Measurements from ENCODE around the gene SEMA4B.

- TF ChIP-seq NR2C2 (IDR thresholded peaks at IDR 0.05; ENCODE audit: borderline replicate concordance, control insufficient read depth, insufficient read length, low read depth): no peak
- TF ChIP-seq CTCF (IDR thresholded peaks at IDR 0.05 in 2 of 3, conservative IDR thresholded peaks at IDR 0.05 in 1 of 3; ENCODE audit: control insufficient read depth in 2 of 3, extremely low read depth in 1 of 3, insufficient read depth in 1 of 3, low read depth in 3 of 3, low read length in 3 of 3): no peak
- no peak for TF ChIP-seq TCF7 (IDR thresholded peaks at IDR 0.05; ENCODE audit: borderline replicate concordance)
- TF ChIP-seq POLR2A (IDR thresholded peaks at IDR 0.05; ENCODE audit: low read depth, low read length): no peak
- TF ChIP-seq POLR2AphosphoS5 (IDR thresholded peaks at IDR 0.05; ENCODE audit: low read length): no peak
- no peak for TF ChIP-seq EZH2 (IDR thresholded peaks at IDR 0.05; ENCODE audit: borderline replicate concordance, control insufficient read depth, low read depth, low read length)
- no peak for TF ChIP-seq ELK1 (IDR thresholded peaks at IDR 0.05; ENCODE audit: low read depth, low read length)
- TF ChIP-seq CEBPZ (IDR thresholded peaks at IDR 0.05; ENCODE audit: low read depth, low read length): no peak
Measured at GRCh38 chr15:90225504-90226234, 24.5 kb downstream of the SEMA4B start.
